HG02623 (cell line): ENCODE results near the gene PSME1.

Source experiments
- ATAC-seq: cut with Tn5 transposase; IDR thresholded peaks from one replicate; pipeline ENCODE4 v1.9.1; 2021; ENCODE audit warnings: moderate library complexity; ENCODE audit not compliant: unreplicated experiment

Gene PSME1

GRCh38 chr14:24127673-24128072, 8.3 kb upstream of the PSME1 start:
- ATAC-seq: no peak

- ATAC-seq: no peak
These were observed 6.5 kb upstream of the PSME1 start for GRCh38 chr14:24129410-24129998.

DNA sequence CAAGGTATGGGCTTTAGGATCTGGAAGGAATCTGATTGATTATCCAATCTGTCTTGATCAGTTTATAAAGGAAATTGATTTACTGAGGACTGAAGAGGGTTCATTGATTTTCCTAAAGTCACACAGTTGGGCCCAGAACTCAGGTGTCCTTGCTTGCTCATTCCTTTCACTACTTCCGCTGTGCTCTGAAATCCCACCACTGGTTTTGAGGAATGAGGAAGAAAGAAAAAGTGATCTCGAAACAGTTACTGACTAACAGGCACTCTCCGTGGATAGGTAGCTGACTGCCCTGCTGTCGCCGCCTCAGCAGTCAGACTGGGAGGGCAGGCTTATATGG, 5.6 kb upstream of the PSME1 start, which contains the start of gene FITM1:
FITM1 (plus strand) TSS at position 280 of the 337 bp plus-strand sequence. CDS start 905 bp downstream, outside the sequence.
- no peak for ATAC-seq

GRCh38 chr14:24130717-24131548, 5.1 kb upstream of the PSME1 start:
- ATAC-seq: no peak

GRCh38 chr14:24131549-24131966, 4.4 kb upstream of the PSME1 start:
- ATAC-seq: no peak

- no peak for ATAC-seq
These were observed 3.8 kb upstream of the PSME1 start for GRCh38 chr14:24132061-24132685.

GRCh38 chr14:24132976-24133375, 3.0 kb upstream of the PSME1 start:
- ATAC-seq: no peak

DNA sequence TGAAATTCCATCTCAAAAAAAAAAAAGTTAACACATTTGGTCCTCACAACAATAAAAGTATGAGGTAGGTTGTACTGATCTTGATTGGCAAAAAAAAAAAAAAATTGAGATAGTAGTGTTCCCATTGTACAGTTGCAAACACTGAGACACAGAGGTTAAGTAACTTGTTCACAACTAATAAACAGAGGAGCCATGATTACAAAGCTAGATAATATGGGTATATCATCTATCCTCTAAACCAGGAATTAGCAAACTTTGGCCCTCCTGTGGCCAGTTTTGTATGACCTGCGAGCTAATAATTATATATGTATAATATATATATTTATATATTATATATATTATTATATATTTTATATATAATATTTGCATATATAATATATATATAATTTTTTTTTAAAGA, 2.3 kb upstream of the PSME1 start:
- ATAC-seq: no peak

GRCh38 chr14:24135584-24135833, 485 bp upstream of the PSME1 start:
- peak; percentile 4 for ATAC-seq

- no peak for ATAC-seq
These were observed 912 bp downstream of the PSME1 start for GRCh38 chr14:24136684-24137528.

GRCh38 chr14:24137529-24138395, 1.8 kb downstream of the PSME1 start:
- no peak for ATAC-seq

DNA sequence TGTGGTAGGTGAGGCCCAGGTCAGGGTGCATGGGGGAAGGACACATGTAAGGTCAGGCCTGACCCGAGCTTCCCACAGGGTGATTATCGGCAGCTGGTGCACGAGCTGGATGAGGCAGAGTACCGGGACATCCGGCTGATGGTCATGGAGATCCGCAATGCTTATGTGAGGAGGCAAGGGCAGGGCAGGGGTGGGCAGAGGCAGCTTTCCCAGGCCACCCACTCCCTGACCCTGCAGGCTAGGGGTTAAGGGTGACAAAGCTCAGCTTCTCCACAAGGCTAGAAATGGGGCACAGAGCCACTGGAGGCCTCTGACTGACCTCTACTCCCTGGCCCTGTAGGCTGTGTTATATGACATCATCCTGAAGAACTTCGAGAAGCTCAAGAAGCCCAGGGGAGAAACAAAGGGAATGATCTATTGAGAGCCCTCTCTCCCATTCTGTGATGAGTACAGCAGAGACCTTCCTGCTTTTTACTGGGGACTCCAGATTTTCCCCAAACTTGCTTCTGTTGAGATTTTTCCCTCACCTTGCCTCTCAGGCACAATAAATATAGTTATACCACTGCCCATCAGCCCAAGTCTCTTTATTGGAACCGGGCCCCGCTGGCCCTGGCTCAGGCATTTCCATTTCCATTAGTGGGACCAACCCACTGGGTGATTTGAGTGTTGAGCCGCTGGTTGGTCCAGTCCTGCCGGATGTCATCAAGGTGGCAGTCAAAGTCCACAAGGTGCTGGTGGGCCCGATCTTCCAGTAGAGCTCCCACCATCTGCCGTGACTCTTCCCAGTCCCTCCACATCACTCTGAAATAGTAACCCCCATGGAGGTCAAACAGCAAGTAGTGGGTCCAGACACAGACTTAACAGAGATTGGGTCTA, 2.6 kb downstream of the PSME1 start:
- ATAC-seq: no peak

- ATAC-seq: no peak
These were observed 3.4 kb downstream of the PSME1 start for GRCh38 chr14:24139272-24139934.

DNA sequence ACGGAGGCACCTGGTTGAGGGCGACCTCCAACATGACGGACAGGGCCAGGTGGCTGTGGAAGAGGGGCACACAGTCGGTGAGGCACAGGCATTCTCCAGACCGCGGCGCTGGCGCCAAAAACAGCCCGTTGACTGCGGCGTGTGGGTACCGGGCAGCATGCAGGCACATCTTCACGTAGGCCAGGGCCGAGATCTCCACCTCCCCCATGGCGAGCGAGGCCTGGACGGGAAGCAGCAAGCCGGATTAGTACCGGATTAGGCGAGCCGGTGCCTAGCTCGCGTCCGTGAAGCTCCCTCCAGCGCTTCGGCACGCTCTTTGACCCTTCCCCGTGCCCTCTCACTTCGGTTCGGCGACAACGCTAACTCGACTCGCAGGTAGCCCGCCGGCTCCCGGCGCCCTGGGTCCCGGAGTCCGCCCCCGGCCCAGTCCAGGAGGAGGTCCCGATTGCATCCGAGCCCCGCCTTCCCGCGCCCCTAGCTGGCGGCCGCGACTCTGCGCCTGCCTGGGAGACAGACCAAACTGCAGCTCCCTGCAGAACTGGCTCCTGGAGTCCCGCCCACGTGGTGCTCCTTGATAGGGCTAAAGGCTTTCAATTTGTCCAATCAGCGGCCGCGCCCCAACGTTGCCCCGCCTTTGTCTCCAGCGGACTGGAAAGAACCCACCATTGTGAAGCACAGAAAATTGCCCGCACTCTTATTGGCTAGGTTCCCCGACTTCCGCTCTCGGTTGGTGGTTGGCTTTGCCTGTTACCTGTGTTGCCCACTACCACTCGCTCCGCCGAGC, 5.3 kb downstream of the PSME1 start, which contains the start of gene EMC9:
EMC9 (minus strand) TSS at position 495 of the 784 bp plus-strand sequence; CDS start at position 208, 287 bp downstream.
- peak; percentile 80 for ATAC-seq

- ATAC-seq: no peak
These were observed 7.5 kb downstream of the PSME1 start for GRCh38 chr14:24143511-24143910.

DNA sequence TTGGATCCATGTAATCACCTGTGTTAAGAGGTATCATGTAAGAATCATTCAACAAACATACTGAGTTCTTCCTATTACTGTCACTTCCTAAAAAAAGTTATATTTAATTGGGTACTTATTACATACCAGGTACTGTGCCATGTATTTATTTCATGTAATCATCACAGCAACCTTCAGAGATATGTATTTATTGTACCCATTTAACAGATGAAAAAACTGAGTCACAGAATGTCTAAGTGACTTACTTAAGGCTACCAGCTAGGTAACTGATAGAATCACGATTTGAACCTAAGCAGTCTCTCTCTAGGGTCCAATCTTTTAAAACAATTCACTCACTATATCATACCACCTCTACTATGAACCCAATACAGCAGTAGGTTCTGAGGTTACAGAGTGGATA, 8.5 kb downstream of the PSME1 start:
- no peak for ATAC-seq

DNA sequence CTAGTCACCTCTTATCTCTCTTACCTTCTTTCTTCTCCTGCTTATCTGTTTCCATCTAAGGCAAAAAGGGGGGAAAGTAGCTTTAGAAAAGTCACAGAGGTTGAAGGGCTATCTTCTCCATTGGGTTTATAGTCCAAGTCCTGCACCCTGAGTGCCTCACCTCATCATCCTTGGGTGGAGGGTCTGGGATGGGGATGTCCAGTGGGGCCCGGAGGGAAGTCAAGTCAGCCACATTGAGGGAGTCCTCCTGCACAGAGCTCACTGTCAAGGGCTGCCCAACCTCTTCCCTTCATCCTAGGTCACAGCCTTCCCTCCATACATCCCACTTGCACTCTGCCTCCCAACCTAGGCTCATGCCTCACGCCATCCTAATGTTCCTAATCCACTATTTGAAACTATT, 9.2 kb downstream of the PSME1 start:
- ATAC-seq: no peak
